HG03520 (cell line): Measurements from ENCODE around the gene CD36.

Source experiments
- ATAC-seq: cut with Tn5 transposase; IDR thresholded peaks from one replicate; pipeline ENCODE4 v1.9.1; 2021; ENCODE audit warnings: mild to moderate bottlenecking, moderate library complexity; ENCODE audit not compliant: unreplicated experiment

Gene CD36

DNA sequence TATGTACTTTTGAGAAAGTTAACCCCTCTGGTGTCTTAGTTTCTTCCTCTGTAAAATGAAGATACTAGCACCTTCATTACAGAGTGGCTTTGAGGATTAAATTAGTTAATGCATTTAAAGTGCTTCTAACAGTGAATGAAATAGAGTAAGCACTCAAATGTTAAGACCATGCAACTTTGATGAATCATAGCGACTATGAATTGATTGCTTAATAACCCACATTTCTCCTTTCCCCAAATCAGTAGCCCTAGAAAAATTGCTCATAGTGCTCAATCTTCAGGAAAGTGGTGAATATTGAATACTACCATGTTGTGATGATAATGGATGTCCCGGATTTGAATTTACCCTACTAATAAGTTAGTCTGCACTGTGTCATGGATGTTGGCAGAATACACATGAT, 48.1 kb downstream of the CD36 start:
- ATAC-seq, result no peak

DNA sequence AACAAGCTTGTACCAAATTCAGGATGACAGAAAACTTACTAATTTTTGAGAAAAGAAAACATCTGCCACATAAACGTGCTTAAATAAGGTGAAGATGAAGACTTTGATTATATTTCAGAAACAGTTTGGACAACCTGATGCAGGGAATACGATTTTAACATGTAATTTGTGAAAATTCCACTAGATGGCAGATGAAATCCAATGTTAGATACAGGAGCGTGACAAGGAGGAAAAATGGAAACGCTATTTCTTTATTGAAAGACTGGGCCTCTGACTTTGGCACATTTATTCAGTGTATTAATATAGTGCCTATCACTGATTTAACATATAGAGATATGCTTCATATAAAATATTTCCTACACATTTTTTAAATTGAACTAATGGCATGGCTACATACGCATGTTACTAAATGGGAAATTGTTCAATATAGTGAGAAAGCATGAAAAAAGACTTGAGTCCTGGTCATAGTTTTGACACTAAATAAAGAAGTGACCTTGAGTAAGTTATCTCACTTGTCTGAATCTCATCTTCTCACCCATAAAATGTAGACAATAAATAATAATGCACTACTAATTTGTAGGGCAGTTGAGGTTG, 60.7 kb downstream of the CD36 start:
- ATAC-seq, result peak; percentile 58

DNA sequence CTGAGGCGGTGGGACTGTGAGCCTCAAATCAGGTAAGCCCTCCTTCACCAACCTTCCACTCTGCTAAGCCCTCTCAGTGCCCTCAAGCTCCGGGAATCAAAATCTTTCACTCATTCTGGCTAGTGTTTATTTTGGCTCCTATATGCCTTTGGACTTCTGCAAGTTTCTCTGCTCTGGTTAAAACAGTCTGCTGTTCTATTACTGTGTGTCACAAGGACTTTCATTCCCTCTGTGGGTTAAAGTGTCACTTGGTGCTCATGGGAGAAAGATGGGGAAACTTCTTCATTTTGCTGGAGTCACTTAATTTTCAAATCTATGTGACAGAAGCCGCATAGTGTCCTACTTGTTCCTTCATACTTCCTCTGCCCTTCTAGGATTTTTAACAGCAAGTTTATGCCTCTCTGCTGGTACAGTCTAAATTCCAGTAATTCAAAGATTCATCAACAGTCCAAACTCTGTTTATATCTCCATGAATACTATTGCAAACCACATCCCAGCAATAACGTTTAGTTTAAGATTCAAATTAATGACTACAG, 61.3 kb downstream of the CD36 start:
- no peak for ATAC-seq

DNA sequence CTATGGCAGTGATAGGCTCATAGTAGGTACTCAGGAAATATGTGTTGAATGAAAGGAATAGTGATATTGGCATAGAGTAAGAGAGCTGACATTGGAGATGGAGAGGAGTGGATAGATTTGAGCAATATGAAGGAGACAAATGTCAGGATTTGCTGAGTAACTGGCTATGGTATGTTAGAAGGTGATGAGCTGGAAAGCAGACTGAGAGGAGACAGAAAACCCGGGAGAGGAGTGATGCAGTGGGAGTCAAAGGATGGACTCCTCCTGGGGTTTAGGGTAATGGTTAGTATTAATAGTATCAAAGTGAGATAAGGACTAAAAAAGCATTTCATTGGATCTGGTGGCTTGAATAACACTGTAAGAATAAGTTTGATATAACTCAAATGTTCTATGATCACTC, 64.8 kb downstream of the CD36 start:
- no peak for ATAC-seq

DNA sequence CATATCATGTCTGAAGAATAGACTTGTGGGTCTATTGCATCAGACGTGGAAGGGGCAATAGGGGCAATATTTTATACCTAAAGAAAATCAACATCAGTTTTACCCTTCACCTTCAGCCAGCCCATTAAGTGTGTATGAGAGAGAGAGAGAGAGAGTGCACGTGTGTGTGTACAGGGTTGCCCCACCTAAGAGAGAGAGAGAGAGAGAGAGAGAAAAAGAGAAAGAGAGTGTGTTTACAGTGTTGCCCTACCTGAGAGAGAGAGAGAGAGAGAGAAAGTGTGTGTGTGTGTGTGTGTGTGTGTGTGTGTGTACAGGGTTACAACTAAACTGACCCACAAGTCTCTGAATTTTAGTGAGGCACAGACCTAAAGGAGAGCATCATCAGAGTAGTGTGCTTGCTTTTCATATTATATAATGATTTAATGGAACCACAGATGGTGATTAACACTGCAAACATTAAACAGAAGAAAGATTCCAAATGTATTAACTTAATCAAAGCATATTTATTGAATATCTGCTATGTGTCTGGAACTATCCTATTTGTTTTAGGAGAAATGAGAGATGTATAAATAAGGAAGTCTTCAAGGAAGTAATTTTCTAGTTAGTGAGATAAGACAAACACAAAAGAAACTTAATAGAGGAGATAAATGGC, 66.8 kb downstream of the CD36 start:
- ATAC-seq, result no peak

DNA sequence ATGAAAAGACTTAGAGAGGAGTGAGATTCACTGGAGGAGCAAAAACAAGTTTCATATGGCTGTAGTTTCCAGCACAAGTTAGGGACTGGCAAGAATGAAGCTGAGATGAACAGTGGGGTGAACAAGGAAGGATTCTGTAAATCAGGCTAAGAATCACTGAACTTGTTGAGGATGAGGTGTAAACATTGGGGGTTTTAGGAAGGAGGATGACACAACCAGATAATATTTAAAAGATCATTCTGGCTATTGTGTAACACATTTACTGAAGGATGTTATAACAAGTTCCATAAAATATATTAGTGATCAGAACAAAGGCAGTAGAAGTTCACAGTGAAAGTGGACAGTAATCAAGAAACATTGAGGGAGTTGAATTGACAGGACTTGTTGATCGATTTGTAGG, 68.9 kb downstream of the CD36 start:
- ATAC-seq, result no peak

DNA sequence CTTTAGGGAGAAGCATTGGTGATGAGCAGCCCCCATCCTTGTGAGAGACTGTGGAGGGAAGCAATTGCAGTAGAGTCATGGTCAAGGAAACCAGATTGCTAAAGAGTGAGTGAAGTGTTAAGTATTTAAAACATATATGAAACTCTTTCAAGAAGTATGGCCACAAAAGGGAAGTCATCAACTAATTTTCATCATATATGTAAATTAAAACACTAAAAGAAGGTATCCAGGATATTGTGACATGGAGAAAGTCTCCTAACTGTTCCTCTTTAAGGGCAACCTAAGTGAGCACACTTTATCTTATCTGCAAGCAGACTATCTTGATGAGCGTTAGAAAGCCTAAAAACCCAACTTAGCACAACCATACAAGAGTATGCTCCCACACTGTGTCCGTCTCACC, 69.7 kb downstream of the CD36 start:
- no peak for ATAC-seq

DNA sequence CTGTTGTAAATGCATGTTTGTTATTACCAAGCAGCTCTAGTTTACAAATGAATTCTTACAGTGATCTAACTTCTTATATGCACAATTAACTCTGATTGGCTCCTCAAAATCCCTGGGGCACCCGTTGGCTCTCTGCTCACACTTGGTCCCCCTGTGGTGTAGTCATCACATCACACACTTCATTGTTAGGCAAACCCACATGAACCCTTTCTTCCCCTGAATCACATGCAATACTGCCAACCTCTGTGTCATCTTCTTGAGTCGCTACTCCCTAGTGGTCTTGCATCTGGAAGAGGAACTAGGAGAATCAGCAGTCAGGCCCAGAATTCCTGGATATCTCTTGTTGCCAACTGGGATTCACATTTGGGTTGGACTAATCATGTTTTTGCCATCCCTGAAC, 73.1 kb downstream of the CD36 start:
- ATAC-seq, result no peak

DNA sequence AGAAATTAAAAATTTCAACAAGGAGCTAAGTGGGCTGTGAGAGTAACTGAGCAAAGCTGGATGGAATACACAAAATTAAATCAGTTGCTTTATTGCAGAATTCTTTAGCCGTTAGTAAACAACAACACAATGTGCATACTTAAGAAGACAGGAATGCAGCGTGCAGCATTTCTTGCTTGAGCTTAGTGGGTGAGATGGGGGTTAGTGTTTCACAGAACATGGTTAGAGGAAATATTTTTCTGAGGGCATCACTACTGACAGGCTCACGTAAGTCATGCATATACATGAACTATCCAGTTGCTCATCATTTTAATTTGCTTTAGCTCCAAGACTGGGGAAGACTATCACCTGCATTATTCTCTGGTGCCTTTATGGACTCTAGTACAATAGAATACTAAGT, 80.8 kb downstream of the CD36 start:
- ATAC-seq, result no peak

DNA sequence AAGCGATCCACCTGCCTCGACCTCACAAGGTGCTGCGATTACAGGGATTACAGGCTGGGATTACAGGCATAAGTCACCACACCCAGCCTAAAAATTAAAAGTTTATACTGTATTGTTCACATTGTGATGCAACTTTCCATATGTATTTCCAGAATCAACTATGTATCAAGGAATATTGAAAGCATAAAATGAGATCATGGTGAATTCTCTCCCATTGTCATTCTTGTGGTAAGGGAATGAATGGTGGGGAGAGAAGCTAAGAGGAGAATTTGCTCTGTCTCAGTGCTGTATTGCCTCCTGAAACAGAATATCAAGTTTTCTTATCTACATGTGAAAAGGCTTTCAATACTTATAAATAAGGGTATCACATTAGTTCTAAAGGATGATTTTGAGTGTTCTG, 81.7 kb downstream of the CD36 start:
- ATAC-seq, result no peak

DNA sequence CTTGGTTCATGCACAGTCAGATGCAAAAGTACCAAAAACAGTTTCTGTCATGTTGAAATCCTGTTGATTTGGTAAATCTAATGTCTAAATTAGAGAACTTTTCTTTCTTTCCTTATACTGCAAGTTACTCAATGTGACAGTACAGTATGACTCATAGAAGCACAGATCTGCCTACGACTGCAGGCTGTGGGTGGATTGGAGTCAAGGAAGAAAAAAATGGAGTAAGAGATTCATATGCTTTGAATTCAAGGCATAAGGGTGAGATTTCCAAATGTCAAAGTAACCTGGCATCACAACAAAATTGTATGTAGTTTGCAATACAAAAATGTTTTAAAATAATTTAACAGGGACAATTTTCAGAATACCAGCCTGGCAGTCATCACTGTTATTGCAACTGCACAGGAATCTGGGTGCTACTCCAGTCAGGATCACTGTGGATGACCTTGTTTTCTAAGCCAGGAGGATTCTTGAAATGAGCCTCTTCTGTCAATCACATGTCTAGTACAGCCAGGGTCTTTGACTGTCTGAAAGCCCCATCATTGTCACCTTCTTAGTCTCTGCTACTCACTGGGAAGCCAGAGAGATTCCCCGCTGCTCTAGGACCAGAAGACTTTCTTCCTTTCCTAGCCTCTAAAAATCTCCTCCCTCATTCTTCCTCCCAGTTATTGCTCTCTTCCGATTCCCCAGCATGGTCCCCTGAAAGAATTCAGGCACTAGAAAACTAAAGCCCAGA, 83.6 kb downstream of the CD36 start:
- no peak for ATAC-seq

DNA sequence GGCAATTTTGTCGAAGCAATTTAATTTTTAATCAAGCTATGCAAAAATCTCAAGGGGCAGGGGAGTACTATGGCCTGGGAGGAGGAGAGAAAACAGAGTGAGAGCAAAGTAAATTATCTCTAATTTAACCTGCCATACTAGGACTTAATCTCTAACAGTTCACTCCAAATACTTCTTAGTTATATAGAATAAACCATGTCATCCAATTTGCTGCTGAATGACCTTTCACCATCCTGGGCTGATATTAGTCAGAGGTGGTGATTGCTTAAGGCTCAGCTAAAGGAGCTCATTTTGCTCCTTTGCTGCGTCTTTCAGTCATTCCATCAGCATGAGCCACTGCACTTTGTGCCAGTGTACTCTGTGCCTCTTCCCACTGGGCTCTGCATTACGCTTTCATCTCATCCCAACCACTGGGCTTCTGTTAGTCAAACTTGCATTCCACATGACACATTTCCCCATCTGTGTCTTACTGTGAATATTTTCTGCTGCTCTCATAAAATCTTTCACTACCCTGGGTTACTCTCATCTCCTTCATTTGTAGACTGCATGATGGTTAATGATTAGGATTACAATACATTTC, 84.3 kb downstream of the CD36 start:
- no peak for ATAC-seq

DNA sequence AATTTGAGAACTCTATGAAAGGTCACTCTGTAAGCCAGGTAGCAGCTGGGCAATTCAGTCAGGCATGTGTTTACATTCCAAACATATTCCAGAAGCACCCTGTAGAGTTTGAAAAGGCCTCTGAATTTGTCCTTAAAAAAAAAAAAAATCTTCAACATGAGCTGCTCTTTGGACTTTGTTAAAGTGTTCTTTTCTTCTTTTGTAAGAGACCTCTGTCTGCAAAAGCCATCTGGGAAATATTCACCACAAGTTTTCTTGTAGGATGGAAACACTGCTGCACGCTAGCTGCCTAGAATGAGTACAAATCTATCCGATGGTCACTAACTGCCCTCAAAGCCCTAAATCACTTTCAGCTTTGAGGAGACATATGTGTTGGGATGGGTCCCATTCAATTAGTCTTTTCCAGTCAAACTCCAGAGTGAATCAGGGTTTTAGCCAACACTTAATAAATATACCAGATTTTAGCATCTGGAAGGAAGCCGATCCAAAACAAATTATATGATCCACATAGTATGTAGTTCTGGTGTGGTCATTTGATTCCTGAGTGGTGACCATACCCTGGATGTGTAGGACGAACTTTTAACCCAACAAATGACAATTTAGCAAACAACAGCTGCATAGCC, 85.9 kb downstream of the CD36 start:
- ATAC-seq, result no peak

DNA sequence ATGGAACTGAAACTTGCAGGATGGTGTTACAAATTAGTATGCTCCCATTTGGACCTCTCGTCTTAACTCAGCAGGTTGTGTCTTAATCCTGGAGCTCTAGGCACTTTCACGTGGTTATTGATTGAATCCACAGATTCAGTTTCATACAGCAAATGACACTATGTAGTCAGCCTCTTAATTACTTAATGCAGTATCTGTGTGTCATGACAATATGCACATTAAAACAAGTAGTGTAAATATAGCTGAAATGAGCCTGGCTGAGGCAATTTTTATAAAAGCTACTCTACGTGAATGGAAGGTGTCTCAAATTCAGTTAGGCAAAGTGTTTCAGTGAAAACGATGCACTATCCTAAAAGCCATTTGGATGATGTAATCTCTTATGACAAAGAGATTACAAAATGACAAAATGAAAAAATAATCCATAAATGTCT, 86.8 kb downstream of the CD36 start:
- ATAC-seq, result no peak
